NCI-H69 (cell line): ENCODE data around the gene UBR3.
A peak's percentile ranks its signal among the peaks of the same experiment; 100 is the strongest.
"Not testable (repeated sequence)": the region's sequence is repeated elsewhere in the genome, so short reads cannot be mapped to it uniquely, and the experiment has no call there.

ENCODE experiments used
- DNase-seq: peaks from one replicate; lab custom pipeline; 2025; lab: John Stamatoyannopoulos, UW

Gene UBR3

GRCh38 chr2:170113168-170113894 lies 286.1 kb downstream of the UBR3 start:
- DNase-seq = peak; percentile 81

GRCh38 chr2:170115501-170116229 lies 288.4 kb downstream of the UBR3 start:
- no peak for DNase-seq

- DNase-seq = no peak
Measured at GRCh38 chr2:170118641-170119040, 291.4 kb downstream of the UBR3 start.

GRCh38 chr2:170119326-170119725 lies 292.1 kb downstream of the UBR3 start:
- not testable (repeated sequence) for DNase-seq

GRCh38 chr2:170121689-170122088 lies 294.4 kb downstream of the UBR3 start:
- DNase-seq = peak; percentile 5

- DNase-seq = peak; percentile 84
Measured at GRCh38 chr2:170122883-170123547, 295.8 kb downstream of the UBR3 start.

GRCh38 chr2:170123593-170123992 lies 296.3 kb downstream of the UBR3 start:
- peak; percentile 60 for DNase-seq

- peak; percentile 18 for DNase-seq
Measured at GRCh38 chr2:170126138-170126728, 299.0 kb downstream of the UBR3 start.
